Stimulated activated CD4-positive, alpha-beta T cell treated with anti-CD3 and anti-CD28 coated beads, Interleukin-12 subunit alpha, Interleukin-12 subunit beta, amount 100 ng/mL, for 24 hours (primary cell): Measurements from ENCODE around the gene EPHB1.

ENCODE experiments used
- DNase-seq, 2 experiments: peaks; one replicate each; pipeline ENCODE4 v3.0.0-alpha.2; 2020; ENCODE audit warnings: low read depth in 2 of 2

The EPHB1 gene

DNA sequence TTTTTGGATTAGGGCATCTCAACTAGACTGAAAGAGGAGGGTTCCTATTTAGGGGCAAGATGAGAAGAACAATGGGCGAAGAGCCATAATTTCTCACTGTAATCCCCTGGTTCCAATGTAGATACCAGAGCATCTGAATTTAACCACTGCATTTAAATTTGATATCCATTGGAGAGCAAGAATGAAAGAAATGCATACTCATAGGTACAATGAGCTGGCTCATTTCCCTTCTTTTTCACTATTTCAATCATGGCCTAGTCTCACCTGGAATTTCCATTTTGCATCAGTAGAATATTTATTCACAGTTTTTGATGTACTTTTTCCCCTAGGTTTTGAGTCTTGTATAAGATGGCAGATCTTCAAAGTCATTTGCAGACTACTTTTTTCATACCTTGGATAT lies 13.8 kb downstream of the EPHB1 start:
- no peak for DNase-seq

DNA sequence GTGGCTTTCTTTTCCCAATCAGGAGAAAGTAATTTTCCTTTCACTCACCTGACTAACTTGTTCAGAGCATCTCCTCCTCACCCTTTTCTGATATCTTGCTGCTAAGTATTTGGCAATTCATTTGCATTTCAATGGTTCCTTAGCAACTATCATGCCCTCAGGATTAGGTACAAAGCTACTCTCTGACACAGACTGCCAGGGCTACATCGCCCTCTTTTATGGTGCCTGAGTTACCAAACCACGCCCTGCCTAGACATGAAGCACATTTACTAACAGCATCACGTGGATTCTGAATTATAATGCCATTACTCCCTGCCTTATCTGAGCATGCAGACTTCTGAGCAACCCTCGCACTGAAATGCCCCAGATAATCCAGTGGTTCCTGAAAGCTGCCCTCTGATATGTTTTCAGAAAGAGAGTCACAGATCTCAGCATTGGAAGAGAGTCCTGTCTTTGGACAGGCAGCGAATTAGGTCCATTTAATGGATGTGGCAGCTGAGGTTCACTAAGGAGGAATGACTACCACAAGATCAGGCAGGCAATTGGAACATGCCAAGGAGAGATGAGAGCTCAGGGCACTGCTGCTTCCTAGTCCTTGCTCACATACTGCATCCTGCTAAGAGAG lies 14.5 kb downstream of the EPHB1 start:
- no peak for DNase-seq

DNA sequence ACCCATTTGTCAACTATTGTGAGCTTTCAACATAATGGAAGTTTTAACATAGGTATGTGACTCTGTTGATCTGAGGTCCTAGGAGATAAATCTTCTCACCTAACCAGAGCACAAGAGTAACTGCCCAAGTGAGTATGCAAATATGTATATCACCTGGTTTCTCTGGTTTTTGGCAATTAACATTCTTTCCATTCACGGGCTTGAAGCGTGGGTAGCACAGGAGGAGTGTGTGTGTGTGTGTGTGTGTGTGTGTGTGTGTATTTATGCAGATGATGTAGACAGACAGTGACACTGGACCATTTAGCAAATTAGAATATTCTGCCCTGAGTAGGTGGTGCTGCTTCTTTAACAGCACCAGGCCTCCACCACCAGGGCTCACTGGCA lies 15.0 kb downstream of the EPHB1 start:
- DNase-seq = no peak

DNA sequence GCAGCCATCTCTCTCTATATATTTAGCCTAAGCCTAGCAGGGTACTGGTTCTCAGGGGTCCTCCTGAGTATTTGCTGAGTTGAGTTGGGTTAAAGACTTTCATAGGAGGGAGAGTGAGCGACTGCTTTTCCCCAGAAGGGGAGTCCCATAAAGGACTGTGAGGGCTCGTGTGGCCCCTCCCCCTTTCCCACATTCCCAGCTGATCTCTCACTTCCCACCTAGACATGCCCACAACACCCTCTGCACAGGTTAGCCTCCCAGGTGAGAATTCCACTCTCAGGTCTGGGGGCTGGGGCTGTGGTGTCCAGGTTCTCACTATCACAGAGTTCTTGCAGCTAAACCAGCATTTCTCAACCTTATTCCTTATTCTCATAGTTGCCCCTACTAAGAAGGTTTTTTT lies 15.8 kb downstream of the EPHB1 start:
- DNase-seq = no peak

DNA sequence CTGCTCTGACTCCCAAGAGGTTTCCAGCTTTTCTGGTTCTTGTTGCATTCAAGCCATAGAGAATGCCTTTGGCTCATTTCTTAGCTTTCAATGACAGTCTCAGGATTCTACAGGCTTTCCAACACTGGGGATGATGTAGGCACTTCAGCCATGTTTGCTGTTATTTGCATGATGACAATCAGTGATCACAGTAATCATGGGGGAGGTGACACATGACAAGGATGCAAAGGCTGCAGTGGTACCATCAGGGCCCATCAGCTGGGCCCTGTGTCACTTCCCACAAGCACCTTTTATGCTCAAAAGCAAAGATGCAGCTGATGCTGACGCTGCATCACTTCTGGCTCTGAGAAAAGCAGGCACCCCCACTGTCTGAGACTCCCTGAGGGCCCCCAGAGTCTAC lies 18.6 kb downstream of the EPHB1 start:
- DNase-seq = no peak

DNA sequence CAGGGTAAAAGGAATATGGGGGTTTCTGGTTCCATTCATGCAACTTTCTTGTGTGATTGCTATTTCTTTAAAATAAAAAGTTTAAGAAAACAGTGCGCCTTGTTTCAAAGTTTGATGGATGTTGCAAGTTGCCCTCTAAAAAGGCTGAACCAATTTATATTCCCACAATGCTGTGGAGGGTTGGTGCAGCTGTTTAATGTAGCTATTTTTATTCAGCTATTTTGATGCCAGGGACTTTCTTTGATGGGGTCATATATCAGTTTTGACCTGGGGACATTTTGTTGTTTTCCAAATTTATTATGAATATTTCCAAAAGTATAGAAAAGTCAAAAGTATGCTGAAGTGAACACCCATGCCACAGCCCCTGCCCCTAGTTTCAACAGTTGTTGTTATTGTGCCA lies 20.5 kb downstream of the EPHB1 start:
- DNase-seq = no peak

DNA sequence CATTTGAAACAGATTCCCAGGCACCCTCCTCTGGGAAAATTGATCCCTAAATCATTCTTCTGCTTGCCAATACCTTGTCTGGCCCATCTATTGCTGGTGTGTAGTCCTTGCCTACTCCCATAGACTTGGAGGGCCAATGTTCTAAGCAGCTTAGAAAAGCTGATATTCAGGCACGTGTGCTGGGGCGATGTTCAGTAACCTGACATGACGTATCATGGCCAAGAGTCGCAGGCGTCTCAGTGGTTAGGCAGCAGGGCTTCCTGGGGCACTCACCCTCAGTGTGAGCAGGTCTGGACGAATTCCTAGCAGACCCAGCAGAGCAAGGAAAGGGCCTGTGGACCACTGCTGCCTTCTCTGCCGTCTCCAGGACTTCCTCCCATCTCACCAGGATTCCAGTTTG lies 21.6 kb downstream of the EPHB1 start:
- DNase-seq = no peak

DNA sequence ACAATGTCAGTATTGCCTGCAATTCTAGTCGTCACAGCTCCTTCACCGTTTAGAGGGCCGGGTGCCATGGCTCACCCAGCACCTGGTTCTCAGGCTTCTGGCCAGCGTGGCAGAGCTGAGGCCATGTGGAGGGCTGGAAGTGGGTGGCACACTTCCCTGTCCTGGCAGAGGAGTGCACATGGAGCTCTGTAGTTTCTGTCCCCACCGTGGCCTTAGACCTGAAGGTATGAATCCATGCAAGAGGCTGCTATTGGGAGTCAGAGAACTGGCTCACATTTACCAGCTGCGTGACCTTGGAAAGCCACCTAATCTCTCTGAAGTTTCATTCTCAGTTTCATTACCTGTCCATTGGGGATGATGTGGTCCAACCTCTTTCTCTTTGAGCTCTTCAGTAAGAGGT lies 22.2 kb downstream of the EPHB1 start:
- no peak for DNase-seq

DNA sequence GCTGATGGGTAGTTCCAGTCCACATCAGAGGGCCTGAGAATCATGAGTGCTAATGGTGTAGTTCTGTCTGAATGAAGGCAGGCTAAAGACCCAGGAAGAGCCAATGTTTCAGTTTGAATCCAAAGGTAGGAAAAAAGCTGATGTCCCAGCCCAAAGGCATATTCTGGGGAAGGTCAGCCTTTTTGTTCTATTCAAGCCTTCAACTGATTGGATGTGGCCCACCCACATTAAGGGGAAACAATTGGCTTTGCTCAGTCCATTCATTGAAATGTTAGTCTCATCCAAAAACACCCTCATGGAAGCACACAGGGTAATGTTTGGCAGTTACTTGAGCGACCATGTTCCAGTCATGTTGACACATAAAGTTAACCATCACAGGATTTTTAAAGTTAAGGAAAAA lies 25.9 kb downstream of the EPHB1 start:
- DNase-seq = no peak

DNA sequence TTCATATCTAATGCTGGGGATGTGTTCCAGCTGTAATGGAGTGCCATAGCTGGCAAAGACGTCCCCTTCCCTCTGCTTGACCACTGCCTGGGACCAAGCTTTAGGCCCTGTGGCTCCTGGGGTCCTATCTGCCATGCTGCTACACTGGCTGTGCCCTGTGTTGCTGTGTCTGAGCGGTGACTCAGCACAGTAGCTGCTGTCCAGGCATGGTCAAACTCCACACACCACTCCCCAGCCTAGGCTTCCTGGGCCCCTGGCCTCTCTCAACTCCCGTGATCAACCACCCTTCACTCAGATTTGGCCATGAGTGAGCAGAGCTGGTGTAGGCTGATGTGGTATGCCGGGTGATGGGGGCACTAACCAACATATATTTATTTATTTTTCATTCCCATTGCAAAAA lies 27.0 kb downstream of the EPHB1 start:
- no peak for DNase-seq

DNA sequence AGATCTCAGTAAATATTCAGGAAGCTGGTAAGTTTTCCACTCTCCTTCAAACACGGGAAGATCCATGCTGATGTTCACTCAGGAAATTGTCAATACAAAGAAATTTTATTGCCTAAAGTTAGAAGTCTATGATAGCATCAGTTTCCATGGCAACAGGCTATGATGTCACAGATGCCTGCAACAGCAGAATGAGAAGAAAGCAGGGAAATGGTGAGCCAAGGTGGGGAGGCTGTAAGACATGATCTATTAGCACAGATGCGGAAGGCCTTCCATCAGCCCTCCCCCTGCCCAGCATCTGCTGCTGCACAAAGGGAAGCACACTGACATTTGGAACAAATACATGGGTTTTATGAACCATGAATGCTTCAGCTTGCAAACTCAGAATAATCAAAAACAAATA lies 28.6 kb downstream of the EPHB1 start:
- DNase-seq = no peak

DNA sequence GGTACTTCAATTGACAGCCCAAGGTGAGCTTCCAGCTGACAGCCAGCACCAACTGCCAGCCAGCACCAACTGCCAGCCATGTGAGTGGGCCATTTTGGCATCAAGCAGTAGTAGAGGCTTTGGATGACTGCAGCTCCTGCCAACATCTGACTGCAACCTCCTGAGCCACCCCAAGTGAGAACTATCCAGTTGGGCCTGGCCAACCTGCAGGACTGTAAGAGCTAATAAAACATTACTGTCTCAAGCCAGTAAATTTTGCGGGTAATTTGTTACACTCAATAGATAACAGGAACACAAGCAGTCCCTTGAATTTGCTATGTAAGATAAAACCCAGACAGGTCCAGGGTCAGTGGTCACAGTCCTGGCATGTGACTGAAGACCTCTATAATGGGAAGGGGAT lies 29.7 kb downstream of the EPHB1 start:
- DNase-seq = no peak

DNA sequence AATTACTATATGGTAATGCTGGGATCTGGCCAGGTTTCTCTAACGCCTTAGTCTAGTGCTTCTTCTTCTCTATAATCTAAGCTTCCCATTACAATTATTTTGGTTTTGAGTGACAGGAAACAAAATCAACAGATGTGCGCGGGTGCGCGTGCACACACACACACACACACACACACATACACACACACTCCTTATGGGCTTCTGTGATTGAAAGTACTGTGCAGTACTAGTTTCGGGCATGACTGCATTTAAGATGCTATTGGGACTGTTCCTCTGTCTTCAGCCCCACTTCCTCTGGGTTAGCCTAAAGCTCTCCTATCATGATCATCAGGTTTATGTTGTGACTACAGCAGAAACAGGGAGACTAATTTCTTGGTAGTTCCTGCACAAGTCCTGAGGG lies 32.2 kb downstream of the EPHB1 start:
- no peak for DNase-seq

DNA sequence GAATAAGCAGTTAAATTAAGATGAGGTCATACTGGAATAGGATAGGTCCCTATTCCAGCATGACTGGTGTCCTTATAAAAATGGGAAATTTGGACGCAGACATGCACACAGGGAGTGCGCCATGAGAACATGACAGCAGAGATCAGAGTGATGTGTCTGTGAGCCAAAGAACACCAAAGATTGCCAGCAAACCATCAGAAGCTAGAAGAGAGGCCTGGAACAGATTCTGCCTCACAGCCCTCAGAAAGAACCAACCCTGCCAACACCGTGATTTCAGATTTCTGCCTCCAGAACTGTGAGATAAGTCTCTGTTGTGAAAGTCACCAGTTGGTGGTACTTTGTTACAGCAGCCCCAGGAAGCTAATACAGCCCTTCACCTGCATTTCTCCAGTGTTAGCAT lies 34.7 kb downstream of the EPHB1 start:
- no peak for DNase-seq

DNA sequence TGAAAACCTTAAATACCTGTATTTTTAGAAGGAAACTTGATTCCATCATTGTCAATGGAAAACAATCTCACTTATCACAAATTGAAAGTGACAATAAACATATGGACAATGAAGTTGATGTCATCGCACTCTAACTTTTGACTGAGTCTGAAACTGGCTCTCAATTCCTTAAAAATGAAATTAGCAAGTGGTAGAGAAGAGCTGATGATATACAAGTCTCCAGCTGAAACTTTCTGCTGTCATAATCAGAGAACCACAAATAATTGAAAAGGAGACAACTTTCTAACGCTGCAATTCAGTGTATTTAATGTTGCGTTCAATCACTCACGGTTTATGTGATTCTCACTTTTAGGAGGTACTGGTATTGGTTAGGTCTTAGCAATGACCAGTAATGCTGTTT lies 37.5 kb downstream of the EPHB1 start:
- no peak for DNase-seq

DNA sequence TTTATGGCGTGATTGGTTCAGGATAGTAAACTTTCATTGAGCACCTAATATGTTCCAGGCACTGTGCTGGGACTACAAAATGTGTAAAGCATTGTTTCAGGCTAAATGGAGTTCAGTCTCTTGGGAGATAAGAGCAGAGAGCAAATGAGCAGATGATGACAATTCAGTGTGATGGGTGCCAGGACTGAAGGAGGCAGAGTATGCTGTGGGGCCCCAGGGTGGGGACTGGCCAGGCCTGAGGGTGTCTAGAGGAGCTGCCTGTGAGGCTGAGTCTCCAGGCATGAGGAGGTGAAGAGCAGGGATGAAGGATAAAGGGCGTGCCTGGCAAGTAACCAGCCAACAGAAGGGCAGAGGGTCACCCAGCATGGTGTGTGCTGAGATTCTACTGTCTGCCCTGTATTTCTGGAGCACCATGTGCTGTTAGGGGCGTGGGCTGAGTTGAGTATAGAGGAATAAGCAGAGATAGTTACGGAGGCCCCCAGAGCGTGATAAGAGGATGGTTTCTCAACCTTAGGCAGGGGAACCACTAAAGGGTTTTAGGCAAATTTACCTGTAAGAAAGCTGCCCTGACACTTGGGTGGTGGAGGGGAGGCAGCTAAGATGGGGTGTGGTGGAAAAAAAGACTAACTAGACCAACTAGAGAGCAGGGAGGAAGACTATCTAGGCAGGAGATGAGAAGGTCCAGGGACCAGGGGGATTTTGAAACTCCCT lies 38.5 kb downstream of the EPHB1 start:
- no peak for DNase-seq

DNA sequence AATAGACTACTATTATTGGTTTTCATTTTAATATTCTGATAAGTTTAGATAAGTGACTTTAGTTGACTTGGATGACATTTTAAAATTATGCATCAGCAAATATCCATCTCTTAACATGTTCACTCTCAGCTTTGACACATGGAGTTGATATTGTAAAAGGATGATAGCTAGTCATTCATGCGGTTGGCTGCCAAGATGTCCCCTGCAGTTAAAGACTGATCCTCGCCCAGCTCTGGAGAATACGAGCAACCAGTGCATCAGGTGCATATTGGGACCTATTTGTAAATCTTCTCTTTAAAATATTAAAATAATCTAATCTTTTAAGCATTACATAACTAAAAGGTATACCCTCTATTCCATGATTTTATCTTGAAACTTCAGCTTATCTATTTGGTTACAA lies 41.9 kb downstream of the EPHB1 start:
- no peak for DNase-seq

DNA sequence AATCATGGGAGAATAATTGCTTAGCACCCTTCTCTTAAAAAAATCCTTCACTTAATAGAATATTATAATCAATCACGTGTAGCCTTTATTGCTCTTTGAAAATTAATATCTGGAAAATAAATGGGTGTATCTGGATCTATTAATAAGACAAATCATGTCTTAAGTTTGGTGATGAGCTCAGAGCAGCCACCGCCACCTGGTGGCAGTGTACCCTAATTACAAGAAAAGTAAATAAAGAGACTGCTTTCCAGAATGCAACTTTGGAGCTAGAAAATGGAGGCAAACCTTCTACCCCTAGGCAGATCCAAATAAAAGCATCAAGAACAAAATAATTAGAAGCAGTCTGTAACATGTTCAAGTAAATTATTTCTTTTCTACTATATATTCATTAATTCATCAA lies 43.5 kb downstream of the EPHB1 start:
- no peak for DNase-seq

DNA sequence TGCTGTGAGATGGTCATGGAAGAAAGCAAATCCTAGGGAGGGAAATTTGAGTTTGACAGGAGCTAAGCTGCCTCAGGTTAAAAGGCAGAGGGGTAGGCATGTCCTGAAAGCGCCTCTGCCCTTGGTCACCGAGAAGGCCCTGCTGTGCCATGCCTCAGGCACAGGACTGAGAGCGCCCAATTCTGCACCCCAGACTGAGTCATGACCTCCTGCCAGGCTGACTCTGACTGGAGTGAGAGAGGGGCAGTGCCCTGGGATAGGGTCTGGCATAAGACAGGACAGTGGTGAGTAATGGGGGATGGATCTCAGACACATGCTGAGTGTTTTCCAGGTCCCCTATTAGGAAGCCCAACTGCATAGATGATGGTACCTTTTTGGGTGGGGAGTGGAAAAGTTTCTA lies 44.4 kb downstream of the EPHB1 start:
- DNase-seq = no peak

DNA sequence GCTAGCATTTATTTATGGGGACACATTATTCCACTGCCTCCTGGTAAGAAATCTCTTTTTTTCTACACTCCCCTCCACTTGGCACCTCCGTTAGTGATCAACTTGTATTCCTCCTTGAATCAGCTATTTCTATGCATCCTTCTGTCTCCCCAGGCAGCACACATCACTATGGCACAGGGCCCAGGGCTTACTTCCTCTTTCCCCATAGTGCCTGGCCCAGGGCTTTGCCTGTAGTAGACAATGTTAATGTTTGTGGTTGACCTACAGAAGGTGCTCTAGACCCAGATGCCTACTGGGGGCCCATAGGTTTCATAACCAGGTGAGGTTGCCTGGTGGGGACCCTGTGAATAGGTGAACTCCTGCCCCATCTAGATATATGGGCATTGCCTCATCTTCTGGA lies 44.9 kb downstream of the EPHB1 start:
- no peak for DNase-seq

DNA sequence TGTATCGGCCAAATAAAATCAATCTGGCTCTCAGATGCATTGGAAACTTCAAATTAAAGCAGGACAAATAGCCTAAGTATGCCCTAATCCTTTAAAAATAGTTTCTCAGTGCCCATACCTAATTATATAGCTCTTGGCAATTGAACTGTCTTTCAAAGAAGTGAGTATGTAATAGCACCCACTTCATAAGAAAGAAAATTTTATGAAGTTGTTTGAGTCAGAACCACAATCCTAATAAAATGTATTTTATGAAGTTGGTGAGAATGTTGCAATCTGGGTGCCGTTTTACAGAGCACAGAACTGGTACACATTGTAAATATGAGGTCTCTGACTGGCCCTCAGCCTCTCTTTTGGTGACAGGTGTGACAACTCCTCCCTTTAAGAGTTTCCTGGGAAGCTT lies 45.4 kb downstream of the EPHB1 start:
- no peak for DNase-seq

DNA sequence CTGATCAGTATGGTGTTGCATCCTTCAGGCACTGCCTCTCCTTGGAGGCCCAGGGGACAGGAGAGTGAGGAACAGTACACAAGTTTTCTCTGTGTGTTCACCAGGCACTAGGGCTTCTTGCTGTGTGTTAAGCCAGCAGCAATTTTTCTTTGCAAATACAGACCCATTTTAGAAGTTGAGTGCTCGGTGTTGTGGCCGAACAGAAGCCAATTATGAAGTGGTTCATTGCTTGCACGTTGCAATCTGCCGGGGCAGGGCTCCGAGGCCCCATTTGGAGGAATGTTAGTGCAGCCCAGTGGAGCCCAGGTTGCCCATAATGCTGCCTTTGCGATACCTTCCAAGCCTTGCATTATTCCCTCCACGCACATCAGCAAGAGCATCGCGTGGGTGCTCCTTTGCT lies 51.0 kb downstream of the EPHB1 start:
- no peak for DNase-seq

DNA sequence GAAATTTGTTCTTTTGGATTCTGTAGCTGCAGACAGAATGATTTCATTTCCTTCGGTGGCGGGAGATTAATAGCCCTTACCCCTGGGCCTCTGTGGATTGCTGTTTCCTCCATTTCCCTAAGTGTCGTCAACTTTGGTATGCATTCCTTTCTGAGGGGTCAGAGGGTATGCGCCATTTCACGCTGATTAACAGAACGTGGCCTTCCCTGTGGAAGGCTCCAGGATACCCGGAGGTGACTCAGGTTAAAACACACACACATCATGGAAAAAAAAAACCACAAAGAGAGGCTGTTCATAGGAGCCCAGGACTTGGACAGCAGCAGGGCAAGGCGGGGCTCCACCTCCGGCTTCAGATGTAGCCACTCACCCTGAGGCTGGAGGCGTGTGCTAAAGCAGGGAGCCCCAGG lies 51.9 kb downstream of the EPHB1 start:
- no peak for DNase-seq

DNA sequence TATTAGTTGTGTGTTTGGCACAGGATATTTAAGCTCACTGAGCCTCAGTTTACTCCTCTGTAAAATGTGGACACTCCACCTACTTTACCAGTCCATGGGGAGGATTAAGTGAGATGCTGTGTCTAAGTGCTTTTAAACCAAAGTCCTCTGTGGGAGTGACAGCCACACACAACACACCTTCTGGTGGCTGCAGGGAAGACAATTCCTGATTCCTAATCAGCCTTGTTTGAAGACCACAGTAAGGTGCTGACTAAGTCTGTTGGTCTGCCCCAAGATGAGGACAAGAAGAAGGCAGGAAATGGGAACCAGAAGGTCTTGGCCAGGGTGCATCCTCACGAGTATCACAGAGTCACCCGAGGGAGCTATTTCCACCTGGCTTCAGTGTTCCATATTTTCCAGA lies 52.3 kb downstream of the EPHB1 start:
- no peak for DNase-seq
